Panc1 (cell line): ENCODE measurements around the gene C13orf46.

ENCODE experiments used
- POLR2AphosphoS5 ChIP-seq: IDR thresholded peaks from 2 replicates; pipeline ENCODE4 v1.6.1; 2012; ENCODE audit warnings: mild to moderate bottlenecking, low read depth, low read length, moderate library complexity
- REST ChIP-seq, 2 experiments: IDR thresholded peaks; 2 replicates each; pipeline ENCODE4 v1.6.1; 2011 to 2012; ENCODE audit warnings: low read depth in 2 of 2, control low read depth in 1 of 2, low read length in 1 of 2, mild to moderate bottlenecking in 1 of 2, moderate library complexity in 1 of 2; ENCODE audit not compliant: insufficient read depth in 1 of 2
- TF ChIP-seq, protein P1 (sequence below): fragments of 450-650 bp; IDR thresholded peaks from 2 replicates; pipeline ENCODE4 v1.5.1; 2017; ENCODE audit warnings: mild to moderate bottlenecking

DNA sequence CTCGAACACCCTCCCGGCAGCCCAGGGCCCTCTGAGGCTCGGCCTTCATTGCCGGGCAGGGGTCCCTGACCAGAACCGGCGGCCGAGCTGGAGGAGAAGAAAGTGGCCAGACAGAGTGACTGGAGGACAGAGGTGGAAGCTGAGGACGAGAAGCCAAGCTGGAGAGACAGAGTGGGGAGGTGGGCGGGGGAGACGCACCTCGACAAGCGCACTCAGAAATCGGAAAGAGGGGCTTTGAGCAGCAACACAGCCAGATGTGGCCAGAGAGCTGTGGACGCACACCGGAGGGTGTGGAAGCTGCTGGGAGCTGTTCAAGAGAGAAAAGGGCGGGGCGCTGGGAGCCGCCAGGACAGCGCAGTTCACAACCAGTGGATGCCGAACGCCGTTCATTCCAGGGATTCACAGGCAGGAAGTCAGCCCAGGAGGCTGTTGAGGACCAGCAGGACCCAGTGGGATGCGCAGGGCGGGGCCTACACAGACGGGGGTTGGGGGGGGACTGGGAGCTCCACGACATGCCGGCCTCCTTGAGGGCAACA lies 28.2 kb upstream of the C13orf46 start:
- TF ChIP-seq POLR2AphosphoS5: no peak
- TF ChIP-seq, protein P1, sequence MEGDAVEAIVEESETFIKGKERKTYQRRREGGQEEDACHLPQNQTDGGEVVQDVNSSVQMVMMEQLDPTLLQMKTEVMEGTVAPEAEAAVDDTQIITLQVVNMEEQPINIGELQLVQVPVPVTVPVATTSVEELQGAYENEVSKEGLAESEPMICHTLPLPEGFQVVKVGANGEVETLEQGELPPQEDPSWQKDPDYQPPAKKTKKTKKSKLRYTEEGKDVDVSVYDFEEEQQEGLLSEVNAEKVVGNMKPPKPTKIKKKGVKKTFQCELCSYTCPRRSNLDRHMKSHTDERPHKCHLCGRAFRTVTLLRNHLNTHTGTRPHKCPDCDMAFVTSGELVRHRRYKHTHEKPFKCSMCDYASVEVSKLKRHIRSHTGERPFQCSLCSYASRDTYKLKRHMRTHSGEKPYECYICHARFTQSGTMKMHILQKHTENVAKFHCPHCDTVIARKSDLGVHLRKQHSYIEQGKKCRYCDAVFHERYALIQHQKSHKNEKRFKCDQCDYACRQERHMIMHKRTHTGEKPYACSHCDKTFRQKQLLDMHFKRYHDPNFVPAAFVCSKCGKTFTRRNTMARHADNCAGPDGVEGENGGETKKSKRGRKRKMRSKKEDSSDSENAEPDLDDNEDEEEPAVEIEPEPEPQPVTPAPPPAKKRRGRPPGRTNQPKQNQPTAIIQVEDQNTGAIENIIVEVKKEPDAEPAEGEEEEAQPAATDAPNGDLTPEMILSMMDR: no peak
- no peak for TF ChIP-seq REST (IDR thresholded peaks at IDR 0.05; ENCODE audit: insufficient read depth in 1 of 2, low read depth in 2 of 2, low read length in 1 of 2)
